Measurements from ENCODE around the gene FAF1.

DNA sequence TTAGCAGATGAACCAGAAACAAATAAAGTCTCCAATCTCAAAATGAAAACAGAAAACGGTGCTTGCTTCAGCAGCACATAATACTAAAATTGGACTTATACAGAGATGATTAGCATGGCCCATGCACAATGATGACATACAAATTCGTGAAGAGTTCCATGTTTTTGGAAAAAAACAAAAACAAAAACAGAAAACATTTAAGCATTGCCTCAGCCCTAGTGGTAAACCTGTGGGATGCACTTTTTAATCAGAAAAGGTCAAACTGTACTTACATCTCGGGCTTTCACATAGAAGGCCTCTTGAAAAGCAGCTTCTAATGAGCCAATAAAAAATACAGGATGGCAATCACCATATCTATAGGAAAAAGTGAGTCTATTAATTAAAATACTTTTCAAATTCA is 377.7 kb downstream of the FAF1 start:
- TF ChIP-seq RNF2 (IDR thresholded peaks at IDR 0.05; ENCODE audit: borderline replicate concordance, low read depth, low read length, missing control alignments, poor library complexity, severe bottlenecking), result no peak
- TF ChIP-seq TCF12 (IDR thresholded peaks at IDR 0.05; ENCODE audit: low read depth, low read length), result no peak
- TF ChIP-seq SRF (IDR thresholded peaks at IDR 0.05; ENCODE audit: low read depth, low read length), result no peak

Data from H1 (cell line).